Liver (tissue), 9 donors: ENCODE data around the gene KIF22. TPM values are rescaled to one million over a fixed set of nuclear protein-coding genes. Genes with fewer than 3 reads are reported as not detected.
A peak's percentile ranks its signal among the peaks of the same experiment; 100 is the strongest.

Experiments used
- DNase-seq: peaks from one replicate; pipeline ENCODE4 v3.0.0-alpha.2; 2017; ENCODE audit warnings: low spot score
- H3K27ac ChIP-seq, 2 donors: one replicate each; pipeline ENCODE4 v1.7.0; 2013; ENCODE audit warnings: inconsistent platforms in 2 of 2, low read length in 2 of 2, control low read depth in 1 of 2, low read depth in 1 of 2, mild to moderate bottlenecking in 1 of 2
- H3K27me3 ChIP-seq, 4 donors: one replicate each; pipeline versions ENCODE4 v1.6.1 to v1.7.0; 2013; ENCODE audit warnings: low read length in 3 of 4, inconsistent platforms in 1 of 4, mild to moderate bottlenecking in 1 of 4, moderate library complexity in 1 of 4; ENCODE audit not compliant: control insufficient read depth in 4 of 4, insufficient read depth in 4 of 4
- H3K36me3 ChIP-seq, 4 donors: one replicate each; pipeline versions ENCODE4 v1.6.1 to v1.7.0; 2013; ENCODE audit warnings: low read length in 3 of 4, mild to moderate bottlenecking in 3 of 4, low read depth in 1 of 4, moderate library complexity in 1 of 4; ENCODE audit not compliant: control insufficient read depth in 4 of 4, insufficient read depth in 3 of 4
- H3K4me1 ChIP-seq, 4 donors: one replicate each; pipeline versions ENCODE4 v1.6.1 to v1.7.0; 2013; ENCODE audit warnings: low read length in 3 of 4, mild to moderate bottlenecking in 3 of 4, moderate library complexity in 1 of 4; ENCODE audit not compliant: control insufficient read depth in 4 of 4, insufficient read depth in 4 of 4
- H3K4me3 ChIP-seq, 3 donors: one replicate each; pipeline versions ENCODE4 v1.6.1 to v1.7.0; 2013; ENCODE audit warnings: low read length in 3 of 3, control low read depth in 1 of 3, low read depth in 1 of 3, mild to moderate bottlenecking in 1 of 3
- H3K9ac ChIP-seq, 2 donors: one replicate each; pipeline ENCODE4 v1.7.0; 2013; ENCODE audit warnings: low read length in 2 of 2, mild to moderate bottlenecking in 2 of 2, moderate library complexity in 2 of 2, control low read depth in 1 of 2, low read depth in 1 of 2
- H3K9me3 ChIP-seq, 4 donors: one replicate each; pipeline versions ENCODE4 v1.6.1 to v1.7.0; 2013; ENCODE audit warnings: low read length in 3 of 4; ENCODE audit not compliant: control insufficient read depth in 4 of 4
- CTCF ChIP-seq: fragments of 150-350 bp; IDR thresholded peaks from 2 replicates; pipeline ENCODE4 v1.5.1; 2017; ENCODE audit warnings: improper control_type of control experiment, low read depth, low read length; ENCODE audit not compliant: missing input control
- FOXA1 ChIP-seq: IDR thresholded peaks from 2 replicates; pipeline ENCODE4 v1.6.1; 2016; ENCODE audit warnings: antibody characterized with exemption
- FOXA2 ChIP-seq: IDR thresholded peaks from 2 replicates; pipeline ENCODE4 v1.6.1; 2016; ENCODE audit warnings: antibody characterized with exemption
- GABPA ChIP-seq, 2 donors: IDR thresholded peaks in 1 of 2; conservative IDR thresholded peaks in 1 of 2; 2 replicates each; pipeline ENCODE4 v1.6.1; 2016; ENCODE audit warnings: antibody characterized with exemption in 2 of 2, mild to moderate bottlenecking in 1 of 2, moderate library complexity in 1 of 2
- HNF4A ChIP-seq, 2 donors: conservative IDR thresholded peaks; 2 replicates each; pipeline ENCODE4 v1.6.1; 2016; ENCODE audit warnings: antibody characterized with exemption in 2 of 2, mild to moderate bottlenecking in 2 of 2
- JUND ChIP-seq, 2 donors: IDR thresholded peaks; 2 replicates each; pipeline ENCODE4 v1.6.1; 2016; ENCODE audit warnings: antibody characterized with exemption in 2 of 2
- MAX ChIP-seq: IDR thresholded peaks from 2 replicates; pipeline ENCODE4 v1.6.1; 2016; ENCODE audit warnings: antibody characterized with exemption
- NR2F2 ChIP-seq: IDR thresholded peaks from 2 replicates; pipeline ENCODE4 v1.6.1; 2016; ENCODE audit warnings: antibody characterized with exemption
- RAD21 ChIP-seq, 2 donors: IDR thresholded peaks; 2 replicates each; pipeline ENCODE4 v1.6.1; 2016; ENCODE audit warnings: antibody characterized with exemption in 2 of 2, mild to moderate bottlenecking in 2 of 2
- SP1 ChIP-seq: IDR thresholded peaks from 2 replicates; pipeline ENCODE4 v1.6.1; 2018; ENCODE audit warnings: antibody characterized with exemption, mild to moderate bottlenecking
- TAF1 ChIP-seq: conservative IDR thresholded peaks from 2 replicates; pipeline ENCODE4 v1.6.1; 2016; ENCODE audit warnings: antibody characterized with exemption, mild to moderate bottlenecking
- YY1 ChIP-seq: IDR thresholded peaks from 2 replicates; pipeline ENCODE4 v1.6.1; 2016; ENCODE audit warnings: antibody characterized with exemption, mild to moderate bottlenecking
- WGBS: extraction: QIAGEN DNeasy Blood & Tissue Kit; methylation state at CpG from one replicate; pipeline ENCODE4 v1.1.7; 2013; 5-methylcytosine and 5-hydroxymethylcytosine counted together
- polyA plus RNA-seq, 2 donors: library from polyadenylated mRNA; stranded (reverse) in 1 of 2; unstranded in 1 of 2; fragments of 200-250 nt in 1 of 2; fragments of >200 nt in 1 of 2; fragmentation: Nextera tagmentation in 1 of 2; extraction: Ambion mirVana in 1 of 2; gene quantifications; one replicate each; pipeline versions ENCODE4 v1.2.1 to v1.2.3, GENCODE V29; 2013 to 2015
- total RNA-seq, 2 donors: library from RNA; depleted of rRNA; stranded (reverse); fragments of >200 nt; gene quantifications; one replicate each; pipeline ENCODE4 v1.2.3, GENCODE V29; 2014
- TF ChIP-seq, protein P1 (sequence below): IDR thresholded peaks from 2 replicates; pipeline ENCODE4 v1.6.1; 2016; ENCODE audit warnings: antibody characterized with exemption
- TF ChIP-seq, protein P2 (sequence below): IDR thresholded peaks from 2 replicates; pipeline ENCODE4 v1.6.1; 2016; ENCODE audit warnings: antibody characterized with exemption
- donor health status: healthy.
- donor health status: healthy.
- donor health status: healthy.
- donor health status: healthy.
- donor health status: healthy.

KIF22 gene
- total and polyA plus RNA-seq, 4 donors, result 15.0 to 80.1 (median 49.3) TPM

DNA sequence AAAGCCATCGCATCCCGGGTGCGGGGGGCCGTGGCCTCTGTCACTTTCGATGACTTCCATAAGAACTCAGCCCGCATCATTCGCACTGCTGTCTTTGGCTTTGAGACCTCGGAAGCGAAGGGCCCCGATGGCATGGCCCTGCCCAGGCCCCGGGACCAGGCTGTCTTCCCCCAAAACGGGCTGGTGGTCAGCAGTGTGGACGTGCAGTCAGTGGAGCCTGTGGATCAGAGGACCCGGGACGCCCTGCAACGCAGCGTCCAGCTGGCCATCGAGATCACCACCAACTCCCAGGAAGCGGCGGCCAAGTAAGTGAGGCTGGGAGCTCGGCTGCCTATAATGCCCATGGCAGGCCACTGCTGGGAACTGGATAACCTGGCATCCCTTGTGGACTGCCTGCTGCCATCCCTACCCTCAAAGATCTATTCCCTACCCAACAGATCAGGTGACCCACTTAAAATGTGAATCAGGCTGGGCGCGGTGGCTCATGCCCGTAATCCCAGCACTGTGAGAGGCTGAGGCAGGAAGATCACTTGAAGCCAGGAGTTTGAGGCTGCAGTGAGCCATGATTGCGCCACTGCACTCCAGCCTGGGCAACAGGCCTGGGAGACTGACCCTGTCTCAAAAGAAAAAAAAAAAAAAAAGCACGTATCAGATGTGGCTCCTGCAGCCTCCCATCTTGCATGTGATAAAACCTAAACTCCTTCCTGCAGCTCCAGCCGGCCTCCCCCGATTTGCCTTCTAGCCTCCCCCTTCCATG, 54.2 kb downstream of the KIF22 start (continued):
- no peak for TF ChIP-seq RAD21 (IDR thresholded peaks at IDR 0.05)
- no peak for TF ChIP-seq GABPA (IDR thresholded peaks at IDR 0.05 in 1 of 2, conservative IDR thresholded peaks at IDR 0.05 in 1 of 2)
- no peak for TF ChIP-seq HNF4A (conservative IDR thresholded peaks at IDR 0.05)
- TF ChIP-seq TAF1, result no peak

DNA sequence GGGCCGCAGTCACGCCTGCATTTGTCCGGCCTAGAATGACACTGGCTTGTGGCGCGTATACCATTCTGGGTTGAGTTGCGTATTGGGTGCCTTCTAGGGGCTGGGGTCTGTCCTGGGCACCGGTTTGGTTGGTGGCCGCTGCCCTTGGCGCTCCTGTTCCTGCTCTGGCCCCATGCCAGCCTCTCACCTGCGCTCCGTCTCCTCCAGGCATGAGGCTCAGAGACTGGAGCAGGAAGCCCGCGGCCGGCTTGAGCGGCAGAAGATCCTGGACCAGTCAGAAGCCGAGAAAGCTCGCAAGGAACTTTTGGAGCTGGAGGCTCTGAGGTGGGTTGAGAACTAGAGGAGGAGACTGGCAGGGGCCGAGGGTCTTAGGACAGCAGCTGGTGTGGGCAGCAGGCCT, 55.1 kb downstream of the KIF22 start:
- peaks cover 17 to 55% (median 24%) of the 10 kb centered on the region in 4 donors for H3K36me3 ChIP-seq
- WGBS, result 96% methylated on average over 18 of the region's 18 CpGs
- no peaks in the 10 kb centered on the region for H3K4me1 ChIP-seq
- H3K9ac ChIP-seq, result no peak overlapping the region
- H3K27me3 ChIP-seq, result no peaks in the 10 kb centered on the region
- H3K9me3 ChIP-seq, result no peaks in the 10 kb centered on the region
- H3K4me3 ChIP-seq, result no peak overlapping the region
- no peak overlapping the region for H3K27ac ChIP-seq
- DNase-seq, result no peak
- no peak for TF ChIP-seq YY1
- TF ChIP-seq GABPA (IDR thresholded peaks at IDR 0.05 in 1 of 2, conservative IDR thresholded peaks at IDR 0.05 in 1 of 2), result no peak
- TF ChIP-seq JUND (IDR thresholded peaks at IDR 0.05), result no peak
- TF ChIP-seq SP1, result no peak
- no peak for TF ChIP-seq MAX
- TF ChIP-seq, protein P1, sequence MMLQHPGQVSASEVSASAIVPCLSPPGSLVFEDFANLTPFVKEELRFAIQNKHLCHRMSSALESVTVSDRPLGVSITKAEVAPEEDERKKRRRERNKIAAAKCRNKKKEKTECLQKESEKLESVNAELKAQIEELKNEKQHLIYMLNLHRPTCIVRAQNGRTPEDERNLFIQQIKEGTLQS, result no peak
- TF ChIP-seq, protein P2, sequence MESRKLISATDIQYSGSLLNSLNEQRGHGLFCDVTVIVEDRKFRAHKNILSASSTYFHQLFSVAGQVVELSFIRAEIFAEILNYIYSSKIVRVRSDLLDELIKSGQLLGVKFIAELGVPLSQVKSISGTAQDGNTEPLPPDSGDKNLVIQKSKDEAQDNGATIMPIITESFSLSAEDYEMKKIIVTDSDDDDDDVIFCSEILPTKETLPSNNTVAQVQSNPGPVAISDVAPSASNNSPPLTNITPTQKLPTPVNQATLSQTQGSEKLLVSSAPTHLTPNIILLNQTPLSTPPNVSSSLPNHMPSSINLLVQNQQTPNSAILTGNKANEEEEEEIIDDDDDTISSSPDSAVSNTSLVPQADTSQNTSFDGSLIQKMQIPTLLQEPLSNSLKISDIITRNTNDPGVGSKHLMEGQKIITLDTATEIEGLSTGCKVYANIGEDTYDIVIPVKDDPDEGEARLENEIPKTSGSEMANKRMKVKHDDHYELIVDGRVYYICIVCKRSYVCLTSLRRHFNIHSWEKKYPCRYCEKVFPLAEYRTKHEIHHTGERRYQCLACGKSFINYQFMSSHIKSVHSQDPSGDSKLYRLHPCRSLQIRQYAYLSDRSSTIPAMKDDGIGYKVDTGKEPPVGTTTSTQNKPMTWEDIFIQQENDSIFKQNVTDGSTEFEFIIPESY, result no peak
- no peak for TF ChIP-seq FOXA2
- no peak for TF ChIP-seq FOXA1
- no peak for TF ChIP-seq HNF4A (conservative IDR thresholded peaks at IDR 0.05)
- TF ChIP-seq CTCF, result no peak
- TF ChIP-seq NR2F2, result no peak

- WGBS, result 47% methylated on average over 15 of the region's 15 CpGs
- no peak overlapping the region for H3K27ac ChIP-seq
- peak; percentile 79 for DNase-seq
- no peaks in the 10 kb centered on the region for H3K9me3 ChIP-seq
- TF ChIP-seq RAD21 (IDR thresholded peaks at IDR 0.05), result peak; percentile 79 to 89
- no peak for TF ChIP-seq TAF1
- peak; percentile 84 for TF ChIP-seq CTCF
- H3K4me3 ChIP-seq, result no peak overlapping the region
- H3K4me1 ChIP-seq, result no peaks in the 10 kb centered on the region
- peaks cover 8 to 35% (median 19%) of the 10 kb centered on the region in 4 donors for H3K36me3 ChIP-seq
- no peaks in the 10 kb centered on the region for H3K27me3 ChIP-seq
- H3K9ac ChIP-seq, result no peak overlapping the region
Observed at GRCh38 chr16:29848420-29849297, 58.1 kb downstream of the KIF22 start.
